Stimulated activated CD8-positive, alpha-beta memory T cell treated with anti-CD3 and anti-CD28 coated beads, Interleukin-4, amount 100 ng/mL, for 48 hours (primary cell): ENCODE measurements around the gene DPP9.

ENCODE experiments used
- DNase-seq: peaks from one replicate; pipeline ENCODE4 v3.0.0-alpha.2; 2020

Gene DPP9

GRCh38 chr19:4707956-4708650 is 15.5 kb downstream of the DPP9 start:
- no peak for DNase-seq

GRCh38 chr19:4707322-4707721 is 16.3 kb downstream of the DPP9 start:
- no peak for DNase-seq

GRCh38 chr19:4705413-4706131 is 18.1 kb downstream of the DPP9 start:
- DNase-seq, result no peak

DNA sequence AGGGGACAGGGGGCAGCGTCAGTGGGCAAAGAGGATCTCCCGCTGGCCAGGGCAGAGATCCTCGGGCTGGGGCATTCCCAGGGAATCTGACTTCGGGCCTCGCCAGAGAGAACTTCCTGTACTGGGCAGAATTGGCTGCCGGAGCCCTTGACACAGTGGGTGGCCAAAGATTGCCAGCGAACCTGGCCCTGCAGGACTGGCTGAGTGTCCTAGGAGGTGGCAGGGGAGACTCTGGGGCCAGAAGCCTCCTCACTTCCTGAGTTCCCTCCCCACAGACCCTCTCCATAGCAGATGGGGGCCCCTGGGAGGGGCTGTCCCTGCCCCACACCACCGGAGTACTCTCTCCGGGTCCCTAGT is 19.3 kb downstream of the DPP9 start:
- no peak for DNase-seq

DNA sequence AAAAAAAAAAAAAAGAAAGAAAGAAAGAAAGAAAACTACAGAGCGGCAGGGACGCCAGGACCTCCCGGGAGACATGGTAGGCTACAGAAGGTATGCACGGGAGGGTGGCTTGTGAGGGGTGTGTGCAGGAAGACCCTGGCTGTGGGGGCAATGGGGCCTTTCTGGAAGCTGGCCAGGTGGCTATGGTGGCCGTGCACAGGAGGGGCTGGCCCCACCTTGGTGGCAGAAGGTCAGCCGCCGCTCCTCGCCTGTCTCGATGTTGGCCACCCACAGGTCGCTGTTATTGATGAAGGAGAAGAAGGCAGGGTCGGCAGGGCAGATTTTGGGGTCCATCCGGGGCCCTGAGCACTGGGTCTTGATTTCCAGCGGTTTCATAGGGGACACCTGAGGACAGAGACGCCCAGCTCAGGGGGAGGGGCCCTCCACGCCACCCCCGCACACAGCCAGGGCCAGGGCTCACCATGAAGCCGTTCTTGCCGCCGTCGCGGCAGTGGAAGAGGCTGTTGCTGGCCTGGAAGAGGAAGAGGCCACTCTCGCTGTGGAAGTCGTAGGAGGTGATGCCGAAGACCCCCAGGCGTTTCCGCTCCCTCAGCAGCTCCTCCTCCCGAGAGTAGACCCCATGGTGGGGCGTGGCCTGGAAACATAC is 19.8 kb downstream of the DPP9 start:
- no peak for DNase-seq

- no peak for DNase-seq
Measured at GRCh38 chr19:4702764-4703163, 20.9 kb downstream of the DPP9 start.

DNA sequence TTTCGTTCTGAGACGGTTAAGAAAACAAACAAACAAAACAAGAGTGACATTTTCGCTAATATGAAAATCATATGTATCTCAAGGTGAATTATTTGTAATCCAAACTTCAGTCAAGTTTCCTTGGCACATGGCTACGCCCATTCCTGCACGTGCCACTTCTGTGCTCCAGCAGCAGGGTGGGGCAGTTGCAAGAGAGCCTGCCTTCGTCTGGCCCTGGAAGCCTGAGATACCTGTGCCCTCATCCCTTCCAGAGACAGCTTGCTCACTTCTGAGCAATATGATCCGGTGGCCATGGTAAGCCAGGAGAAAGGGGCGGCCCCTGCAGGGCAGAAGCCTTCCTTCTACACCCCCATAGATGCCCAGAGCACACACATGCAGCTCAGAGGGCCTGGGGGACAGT is 22.1 kb downstream of the DPP9 start:
- DNase-seq, result no peak

DNA sequence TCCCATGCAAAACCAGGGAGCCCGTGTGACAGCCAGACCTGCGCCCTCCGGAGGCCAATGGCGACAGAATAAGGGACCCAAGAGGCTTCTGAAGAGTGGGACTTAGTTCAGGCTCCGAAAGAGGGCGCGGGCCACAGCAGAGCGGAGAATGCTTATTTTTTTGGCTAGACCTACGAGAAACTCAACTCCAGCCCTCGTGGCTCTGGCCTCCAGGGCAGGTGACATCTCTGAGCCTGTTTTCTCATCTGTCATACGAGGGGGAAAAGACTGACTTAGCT is 23.0 kb downstream of the DPP9 start:
- DNase-seq, result no peak

GRCh38 chr19:4699826-4700692 is 23.6 kb downstream of the DPP9 start:
- DNase-seq, result no peak

DNA sequence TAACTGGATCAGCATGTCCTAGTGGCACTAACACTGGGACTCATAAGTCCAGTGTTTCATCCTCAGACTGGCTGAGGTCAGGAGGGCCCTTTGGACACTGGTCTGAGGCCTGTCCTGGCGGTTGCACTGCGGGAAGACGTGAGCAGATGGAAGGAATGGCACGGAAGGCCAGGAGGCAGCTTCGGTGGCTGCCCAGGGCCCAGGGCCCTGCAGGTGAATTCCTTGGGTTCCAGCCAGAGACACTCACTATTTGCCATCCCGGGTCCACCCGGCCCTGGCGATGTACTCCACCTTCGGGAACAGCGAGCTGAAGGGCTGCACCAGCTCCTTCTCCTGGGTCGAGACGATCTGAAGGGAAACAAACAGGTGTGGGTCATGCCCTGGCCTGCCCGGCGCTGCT is 26.3 kb downstream of the DPP9 start:
- no peak for DNase-seq

GRCh38 chr19:4695224-4695731 is 28.4 kb downstream of the DPP9 start:
- no peak for DNase-seq

- DNase-seq, result no peak
Measured at GRCh38 chr19:4694211-4694987, 29.2 kb downstream of the DPP9 start.

GRCh38 chr19:4693471-4694121 is 30.0 kb downstream of the DPP9 start:
- DNase-seq, result no peak

- DNase-seq, result no peak
Measured at GRCh38 chr19:4693078-4693350, 30.6 kb downstream of the DPP9 start.

DNA sequence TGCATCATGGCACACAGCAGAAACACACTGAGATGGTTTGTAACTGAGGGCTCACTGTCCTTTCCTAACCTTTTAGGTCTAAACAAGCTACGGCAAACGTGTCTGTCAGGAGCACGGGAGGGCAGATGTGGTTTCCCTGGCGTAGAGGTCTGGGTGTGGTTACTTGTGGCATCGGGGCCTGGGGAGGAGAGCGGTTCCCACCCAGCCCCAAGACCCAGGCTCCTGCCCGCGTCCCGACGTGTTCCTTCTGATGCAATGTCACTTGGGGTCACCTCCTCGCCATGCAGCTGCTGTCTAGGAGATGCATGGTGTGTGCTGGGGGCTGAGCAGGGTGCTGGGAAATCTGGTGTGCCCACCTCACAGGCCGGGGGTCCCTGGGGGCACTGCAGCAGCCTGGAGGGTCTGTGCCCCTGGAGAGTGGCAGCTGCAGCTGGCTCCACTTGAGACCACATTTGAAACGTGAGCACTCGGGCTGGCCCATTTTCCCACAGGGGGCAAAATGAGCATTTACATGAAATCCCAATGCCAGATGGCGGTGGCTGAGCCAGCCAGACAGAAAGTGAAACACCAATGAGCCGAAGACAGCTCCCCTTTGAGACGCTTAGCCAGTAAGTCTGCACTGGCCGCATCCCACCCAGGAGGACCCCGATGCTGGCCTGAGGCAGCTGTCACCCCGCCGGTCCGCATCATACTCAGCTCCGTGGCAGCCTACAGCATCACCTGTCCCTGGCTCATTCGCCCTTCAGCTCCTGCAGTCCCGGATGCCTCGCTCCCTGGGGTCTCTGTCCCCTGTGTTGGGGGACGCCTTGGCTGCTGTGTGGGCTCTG is 31.2 kb downstream of the DPP9 start:
- DNase-seq, result no peak

DNA sequence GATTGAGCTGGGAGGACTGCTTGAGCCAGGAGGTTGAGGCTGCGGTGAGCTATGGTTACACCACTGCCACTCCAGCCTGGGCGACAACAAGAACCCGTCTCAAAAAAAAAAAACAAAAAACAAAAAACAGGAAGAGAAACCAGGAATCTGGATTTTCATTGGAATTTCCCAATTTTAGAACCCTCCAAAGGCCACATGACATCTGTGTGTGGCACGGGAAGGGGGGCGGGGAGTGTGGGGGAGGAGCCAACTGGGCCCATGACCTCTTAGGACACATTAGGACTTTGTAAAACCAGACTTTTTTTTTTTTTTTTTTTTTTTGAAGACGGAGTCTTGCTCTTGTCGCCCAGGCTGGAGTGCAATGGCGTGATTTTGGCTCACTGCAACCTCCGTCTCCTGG is 32.3 kb downstream of the DPP9 start:
- no peak for DNase-seq

DNA sequence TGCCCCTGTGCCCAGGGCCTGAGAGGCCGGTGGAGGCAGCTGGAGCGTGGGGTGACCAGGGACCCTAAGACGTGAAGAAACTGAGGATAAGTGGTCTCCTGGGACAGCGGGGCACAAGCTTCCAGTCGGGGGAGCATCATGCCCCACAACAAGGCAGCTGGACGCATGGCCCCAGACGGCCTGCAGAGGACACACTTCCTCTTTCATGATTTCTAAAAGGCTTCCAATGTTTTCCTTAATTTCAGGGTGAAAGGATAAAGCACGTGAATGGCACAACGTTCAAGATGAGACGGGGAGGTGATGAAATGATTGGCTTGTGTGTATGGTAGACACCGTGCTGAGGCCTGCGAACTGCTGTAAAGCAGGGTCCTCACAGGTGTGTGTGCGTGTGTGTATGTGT is 33.3 kb downstream of the DPP9 start:
- no peak for DNase-seq

GRCh38 chr19:4689403-4689802 is 34.2 kb downstream of the DPP9 start:
- DNase-seq, result no peak

GRCh38 chr19:4688587-4688986 is 35.1 kb downstream of the DPP9 start:
- DNase-seq, result no peak

DNA sequence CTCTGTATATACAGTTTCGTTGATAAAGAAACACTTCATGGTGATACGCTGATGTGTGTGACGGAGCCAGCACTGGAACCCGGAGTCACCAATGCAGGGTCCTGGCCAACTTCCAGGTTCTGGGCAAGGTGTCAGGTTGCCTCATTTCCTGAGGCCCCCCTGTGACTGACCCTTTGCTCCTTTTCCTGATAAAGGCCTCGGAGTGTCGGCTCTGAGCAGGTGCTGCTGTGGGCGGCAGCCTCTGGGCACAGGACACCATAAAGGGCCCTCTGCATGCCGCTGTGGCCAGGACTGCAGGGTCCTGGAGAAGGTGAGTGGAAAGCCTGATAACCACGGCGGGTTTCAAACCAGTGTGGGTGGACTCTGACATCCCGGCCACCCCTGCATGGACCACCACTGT is 36.2 kb downstream of the DPP9 start:
- no peak for DNase-seq

GRCh38 chr19:4686700-4687099 is 36.9 kb downstream of the DPP9 start:
- no peak for DNase-seq
